PC-3 (cell line): Measurements from ENCODE around the gene TMEM45B.

Source experiments
- CTCF ChIP-seq: fragments of 300-600 bp; sonication (generic); conservative IDR thresholded peaks from 2 replicates; pipeline ENCODE4 v1.5.1; 2017; ENCODE audit warnings: antibody characterized with exemption, low read depth, mild to moderate bottlenecking, low read length
- EZH2 ChIP-seq: fragments of 300-600 bp; sonication (generic); IDR thresholded peaks from one replicate; pipeline ENCODE4 v1.6.1; 2017; ENCODE audit warnings: antibody characterized with exemption, mild to moderate bottlenecking, low read length; ENCODE audit not compliant: unreplicated experiment
- EZH2phosphoT487 ChIP-seq: fragments of 300-600 bp; sonication (generic); IDR thresholded peaks from 2 replicates; pipeline ENCODE4 v1.6.1; 2018; ENCODE audit warnings: mild to moderate bottlenecking, antibody characterized with exemption, low read length, borderline replicate concordance

- no peak for TF ChIP-seq EZH2
- no peak for TF ChIP-seq CTCF
- no peak for TF ChIP-seq EZH2phosphoT487
Measured at GRCh38 chr11:129825380-129825779, 9.7 kb downstream of the TMEM45B start.
